ENCODE measurements around the gene KIF1A.
A peak's percentile ranks its signal among the peaks of the same experiment; 100 is the strongest.

Gene KIF1A

DNA sequence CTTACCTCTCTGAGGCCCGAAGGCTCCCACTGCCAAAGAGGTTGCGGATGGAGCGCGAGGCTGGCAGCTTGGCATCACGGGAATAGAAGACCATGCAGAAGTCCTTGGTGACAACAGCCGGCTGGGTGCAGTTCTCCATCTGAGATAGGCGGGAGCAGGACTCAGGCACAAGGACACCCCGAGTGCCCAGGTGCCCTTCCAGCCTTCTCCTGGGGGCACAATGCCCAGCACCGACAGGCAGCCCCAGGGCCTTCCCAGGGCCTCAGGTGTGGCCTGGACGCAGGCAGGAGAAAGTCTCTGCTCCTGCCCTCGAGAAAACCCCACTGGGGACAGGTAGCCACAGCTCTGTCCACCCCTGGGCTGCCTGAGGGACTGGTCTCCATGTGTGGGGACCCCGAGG lies 94.8 kb downstream of the KIF1A start:
- ATAC-seq (no peak), DNase-seq (no peak)
- Mint-ChIP-seq H3K4me1 (no peaks in the 10 kb centered on the region), H3K27me3 (no peaks in the 10 kb centered on the region), H3K4me3 (no peak overlapping the region), H3K27ac (no peak overlapping the region), H3K9me3 (no peaks in the 10 kb centered on the region)

DNA sequence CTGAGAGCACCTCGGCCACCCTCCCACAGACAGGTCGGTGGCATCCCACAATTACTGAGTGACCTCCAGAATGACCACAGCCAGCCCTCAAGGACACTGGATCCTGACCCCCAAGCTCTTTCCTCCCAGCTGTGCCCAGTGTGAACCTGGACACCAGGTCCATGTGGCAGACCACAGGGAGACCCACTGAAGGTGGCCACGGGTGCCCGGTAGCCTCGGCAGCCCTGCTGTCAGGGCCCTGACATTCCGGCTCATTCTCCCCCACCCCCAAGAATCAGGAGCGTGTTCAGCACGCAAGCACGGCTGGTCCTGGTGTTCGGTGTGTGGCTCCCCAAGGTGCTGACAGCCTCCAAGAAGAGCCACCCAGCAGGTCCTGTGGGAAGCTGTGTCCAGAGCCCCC lies 95.6 kb downstream of the KIF1A start:
- ATAC-seq (no peak), DNase-seq (no peak)
- Mint-ChIP-seq H3K9me3 (no peaks in the 10 kb centered on the region), H3K27me3 (no peaks in the 10 kb centered on the region), H3K4me3 (no peak overlapping the region), H3K27ac (no peak overlapping the region), H3K4me1 (no peaks in the 10 kb centered on the region)

DNA sequence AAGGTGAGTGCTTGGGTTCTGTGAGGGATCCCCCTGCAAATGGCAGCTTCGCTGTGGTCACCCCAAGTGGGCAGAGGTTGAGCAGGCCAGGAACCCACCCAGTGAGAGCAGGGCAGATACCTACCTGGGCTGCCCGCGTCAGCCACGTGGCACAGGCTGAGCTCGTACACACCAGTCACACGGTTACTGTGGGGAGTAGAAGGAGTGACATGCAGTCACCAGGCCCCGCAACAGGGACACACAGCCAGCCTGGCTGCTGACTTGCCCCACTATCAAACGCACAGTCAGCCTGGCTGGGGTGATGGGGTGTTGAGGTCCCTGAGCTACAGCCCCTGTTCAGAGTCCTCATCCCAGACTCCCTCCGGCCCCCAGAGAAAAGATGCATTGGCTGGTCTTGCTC lies 96.2 kb downstream of the KIF1A start:
- no peaks in the 10 kb centered on the region for H3K4me1 Mint-ChIP-seq
- DNase-seq: no peak
- H3K27ac Mint-ChIP-seq: peak overlapping the region in 1 of 2 donors; percentile 71
- H3K27me3 Mint-ChIP-seq: no peaks in the 10 kb centered on the region
- no peaks in the 10 kb centered on the region for H3K9me3 Mint-ChIP-seq
- no peak for ATAC-seq
- H3K4me3 Mint-ChIP-seq: no peak overlapping the region

DNA sequence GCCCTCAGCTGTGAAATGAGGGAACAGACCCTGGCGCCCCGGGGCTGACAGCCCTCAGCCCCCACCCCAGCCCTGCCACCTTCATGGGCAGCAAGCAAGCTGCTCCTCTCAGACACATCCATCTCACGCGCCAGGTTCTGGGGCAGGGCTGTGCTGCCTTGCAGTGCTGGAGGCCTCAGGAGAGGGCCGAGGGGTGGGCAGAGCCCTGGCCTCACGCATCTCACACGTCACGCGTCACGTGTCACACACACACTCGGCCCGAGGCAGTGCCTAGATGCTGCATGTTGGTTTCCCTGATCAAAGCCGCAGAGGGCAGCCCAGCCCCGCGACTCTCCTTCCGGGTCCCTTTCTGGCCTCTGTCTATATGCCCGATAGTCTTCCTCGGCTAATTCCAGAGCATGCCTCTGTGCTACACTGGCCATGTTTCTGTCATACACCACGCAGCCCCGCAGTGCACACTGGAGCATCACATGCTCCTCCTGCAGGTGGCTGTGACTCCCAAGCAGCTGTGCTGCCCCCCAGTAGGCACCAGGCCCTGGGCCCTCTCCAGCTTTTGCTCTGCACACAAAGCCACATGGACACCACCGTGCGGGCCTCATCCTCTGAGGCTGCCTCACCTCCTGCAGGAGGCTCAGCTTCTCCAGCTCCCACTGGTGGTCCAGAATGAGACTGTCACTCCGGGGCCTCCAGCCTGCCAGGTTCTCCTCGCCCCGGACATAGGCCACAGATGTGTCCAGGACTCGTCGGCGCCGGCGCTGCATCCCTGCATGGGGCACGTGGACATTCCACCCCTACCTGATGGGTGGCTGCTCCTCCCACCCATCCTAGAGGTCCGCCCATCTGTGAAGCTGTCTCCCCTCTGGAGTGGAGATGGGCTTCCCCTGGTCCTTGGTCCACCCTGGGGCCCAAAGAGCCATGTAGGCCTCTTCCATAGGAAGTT lies 97.0 kb downstream of the KIF1A start:
- Mint-ChIP-seq H3K4me1 (no peaks in the 10 kb centered on the region), H3K27ac (no peak overlapping the region), H3K4me3 (no peak overlapping the region), H3K9me3 (no peaks in the 10 kb centered on the region), H3K27me3 (no peaks in the 10 kb centered on the region)
- ATAC-seq: peak; percentile 11
- no peak for DNase-seq

DNA sequence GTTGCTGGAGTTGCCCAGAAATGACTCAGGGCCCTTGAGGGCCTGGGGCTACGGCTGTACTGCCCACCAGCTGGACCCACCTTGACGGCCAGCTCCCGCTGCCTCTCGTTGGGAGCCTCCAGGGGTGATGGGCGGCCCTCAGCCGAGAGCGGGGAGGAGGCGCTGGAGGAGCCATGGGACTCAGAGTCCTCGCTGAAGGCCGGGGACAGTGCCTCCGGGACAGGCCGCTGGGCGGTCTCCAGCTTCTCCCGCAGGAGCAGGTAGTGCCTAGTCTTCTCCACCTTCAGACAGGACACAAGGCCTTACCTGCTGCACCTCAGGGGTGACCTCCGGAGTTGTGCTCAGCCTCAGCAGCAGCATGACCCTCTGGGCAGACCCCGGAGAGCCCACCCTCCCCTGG lies 97.6 kb downstream of the KIF1A start:
- ATAC-seq (no peak), DNase-seq (no peak)
- Mint-ChIP-seq H3K9me3 (no peaks in the 10 kb centered on the region), H3K4me3 (no peak overlapping the region), H3K27ac (no peak overlapping the region), H3K4me1 (no peaks in the 10 kb centered on the region), H3K27me3 (no peaks in the 10 kb centered on the region)

DNA sequence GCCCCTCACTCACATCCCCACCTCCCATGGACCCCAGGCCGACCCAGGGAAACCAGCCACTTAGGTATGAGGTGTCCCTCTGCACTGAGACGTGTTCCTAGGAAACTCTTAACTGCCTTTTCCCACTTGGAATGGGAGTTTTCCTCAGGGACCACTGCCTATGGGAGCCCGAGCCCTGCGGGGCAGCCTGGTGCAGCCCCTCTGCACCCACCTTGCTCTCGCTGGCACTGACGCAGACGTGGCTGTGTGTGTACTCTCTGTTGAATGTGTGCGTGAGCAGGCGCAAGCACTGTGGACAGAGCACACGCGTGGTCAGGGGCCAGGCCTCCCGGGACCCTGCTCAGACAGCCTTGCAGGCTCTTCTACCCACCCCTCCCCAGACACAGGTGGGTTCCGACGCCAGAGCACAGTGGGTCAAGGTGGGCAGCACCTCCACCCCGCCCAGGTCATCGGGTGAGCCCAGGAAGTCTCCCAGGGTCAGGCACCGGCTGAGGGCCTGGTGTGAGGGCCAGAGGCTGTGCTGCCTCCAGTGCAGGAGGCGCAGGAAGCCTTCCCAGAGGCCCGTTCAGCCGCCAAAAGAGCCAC lies 98.3 kb downstream of the KIF1A start:
- no peak for ATAC-seq
- Mint-ChIP-seq H3K4me3 (no peak overlapping the region), H3K27ac (no peak overlapping the region)

DNA sequence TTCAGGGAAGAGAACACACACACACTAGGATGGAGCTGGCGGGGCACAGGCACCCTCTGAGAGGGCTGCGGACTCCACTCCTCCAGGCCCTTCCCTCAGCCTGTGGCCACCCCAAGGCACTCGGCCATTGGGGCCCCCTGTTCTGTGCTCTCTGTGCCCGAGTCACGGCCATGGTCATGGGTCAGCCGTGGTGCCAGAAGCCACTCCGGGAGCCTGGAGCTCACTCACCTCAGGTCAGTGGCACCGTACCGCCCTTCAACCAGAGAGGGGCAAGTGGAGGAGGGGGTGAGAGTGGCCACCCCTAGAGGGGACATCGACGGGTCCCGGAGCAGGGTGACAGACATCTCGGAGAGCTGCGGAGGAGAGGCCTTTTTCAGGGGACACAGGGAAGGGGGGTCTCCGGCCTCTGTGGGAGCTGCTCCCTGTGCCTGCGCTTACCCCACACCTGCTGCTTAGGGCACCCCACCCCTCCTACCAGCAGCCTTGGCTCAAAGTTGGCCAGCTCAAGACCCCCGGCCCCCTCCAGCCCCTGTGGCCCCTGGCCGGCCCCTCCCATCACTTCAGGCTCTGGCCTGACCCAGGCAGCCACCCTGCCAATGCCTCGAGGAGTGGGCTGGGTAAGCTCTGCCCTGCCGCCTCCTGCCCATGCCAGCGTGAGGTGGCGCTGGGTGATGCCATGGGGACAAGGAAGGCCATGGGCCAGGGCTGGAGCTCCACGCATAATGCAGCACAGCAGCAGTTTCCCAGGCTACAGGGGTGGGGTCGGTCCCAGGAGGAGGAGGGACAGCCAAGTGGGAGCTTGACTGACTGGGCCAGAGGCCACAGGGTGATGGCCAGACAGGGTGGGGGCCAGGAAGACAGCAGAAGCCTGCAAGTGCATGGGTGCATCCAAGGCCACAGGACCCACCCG lies 99.1 kb downstream of the KIF1A start:
- Mint-ChIP-seq H3K4me1 (no peaks in the 10 kb centered on the region), H3K27me3 (no peaks in the 10 kb centered on the region), H3K27ac (no peak overlapping the region), H3K9me3 (no peaks in the 10 kb centered on the region), H3K4me3 (no peak overlapping the region)
- DNase-seq: no peak
- no peak for ATAC-seq

More for the DNA sequence above, 98.3 kb downstream of the KIF1A start:
- no peak for DNase-seq
- no peaks in the 10 kb centered on the region for H3K27me3 Mint-ChIP-seq
- no peaks in the 10 kb centered on the region for H3K4me1 Mint-ChIP-seq
- no peaks in the 10 kb centered on the region for H3K9me3 Mint-ChIP-seq

DNA sequence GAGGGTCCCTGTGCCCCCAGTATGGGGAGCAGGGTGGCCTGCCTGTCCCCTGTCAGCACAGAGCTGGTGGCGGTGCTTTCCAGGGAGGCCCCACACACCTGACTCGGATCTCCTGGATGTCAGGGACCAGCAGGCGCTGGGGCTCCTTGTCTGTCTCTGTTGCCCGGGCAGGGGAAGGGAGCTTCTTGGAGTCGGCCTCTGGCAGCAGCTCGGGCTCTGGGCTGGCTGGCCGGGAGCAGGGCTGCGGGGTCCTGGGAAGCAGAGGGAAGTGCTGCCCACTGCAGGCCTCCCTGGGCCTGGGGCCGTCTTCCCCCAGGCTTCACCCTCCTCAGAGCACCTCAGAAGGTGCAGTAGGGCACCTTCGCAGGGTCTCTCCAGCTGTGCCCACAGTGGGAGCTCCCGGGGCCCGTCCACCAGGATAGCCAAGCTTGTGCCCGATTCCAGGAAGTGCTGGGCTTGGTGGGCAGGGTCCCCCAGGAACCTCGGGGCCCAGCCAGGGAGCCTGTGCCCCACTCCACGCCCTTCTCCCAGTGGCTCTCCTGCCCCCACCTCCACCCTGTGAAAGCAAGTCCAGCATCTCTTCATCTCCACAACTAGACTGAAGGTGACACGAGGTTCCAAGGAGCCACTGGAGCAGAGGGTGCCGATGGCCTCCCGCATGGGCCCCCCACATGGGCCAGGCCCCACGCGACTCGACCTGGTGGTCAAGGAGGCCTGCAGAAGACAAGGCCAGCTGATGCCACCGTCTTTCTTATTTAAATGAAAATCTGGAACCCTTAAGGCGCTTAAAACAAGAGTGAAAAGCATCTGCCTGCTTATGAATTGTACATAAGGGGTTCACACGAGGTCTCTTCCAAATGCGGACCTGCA lies 100.1 kb downstream of the KIF1A start:
- DNase-seq: no peak
- Mint-ChIP-seq H3K27me3 (no peaks in the 10 kb centered on the region), H3K4me1 (no peaks in the 10 kb centered on the region), H3K9me3 (no peaks in the 10 kb centered on the region), H3K27ac (no peak overlapping the region), H3K4me3 (no peak overlapping the region)
- no peak for ATAC-seq

DNA sequence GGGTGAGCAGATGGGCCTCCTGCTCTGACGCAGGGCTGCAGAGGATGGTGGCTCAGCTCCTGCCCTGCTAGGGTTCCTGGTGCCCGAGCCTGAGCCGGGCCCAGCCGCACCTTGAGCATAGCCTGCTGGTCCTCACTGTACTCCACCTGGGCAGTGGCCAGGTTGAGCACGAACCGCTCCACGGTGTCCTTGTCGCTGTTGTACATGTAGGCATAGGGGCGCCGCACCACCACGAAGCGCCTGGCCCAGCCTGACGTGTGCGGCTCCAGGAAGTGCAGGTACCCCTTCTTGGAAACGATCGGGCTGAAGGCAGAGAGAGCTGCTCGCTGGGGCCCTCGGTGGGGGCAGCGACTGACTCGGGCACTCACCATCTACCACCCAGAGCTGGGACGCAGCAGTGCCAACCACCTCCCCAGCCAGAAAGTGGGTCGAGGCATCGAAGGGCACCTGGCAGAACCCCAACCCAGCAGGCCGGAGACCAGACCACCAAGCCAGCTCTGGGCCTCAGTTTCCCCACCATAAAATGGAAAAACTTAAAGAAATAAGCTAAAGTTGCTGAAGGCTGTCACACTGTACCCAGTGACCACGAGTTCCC lies 101.0 kb downstream of the KIF1A start:
- no peaks in the 10 kb centered on the region for H3K4me1 Mint-ChIP-seq
- H3K9me3 Mint-ChIP-seq: no peaks in the 10 kb centered on the region
- no peaks in the 10 kb centered on the region for H3K27me3 Mint-ChIP-seq
- ATAC-seq (no peak), DNase-seq (no peak)
- H3K4me3 Mint-ChIP-seq: no peak overlapping the region
- H3K27ac Mint-ChIP-seq: no peak overlapping the region

DNA sequence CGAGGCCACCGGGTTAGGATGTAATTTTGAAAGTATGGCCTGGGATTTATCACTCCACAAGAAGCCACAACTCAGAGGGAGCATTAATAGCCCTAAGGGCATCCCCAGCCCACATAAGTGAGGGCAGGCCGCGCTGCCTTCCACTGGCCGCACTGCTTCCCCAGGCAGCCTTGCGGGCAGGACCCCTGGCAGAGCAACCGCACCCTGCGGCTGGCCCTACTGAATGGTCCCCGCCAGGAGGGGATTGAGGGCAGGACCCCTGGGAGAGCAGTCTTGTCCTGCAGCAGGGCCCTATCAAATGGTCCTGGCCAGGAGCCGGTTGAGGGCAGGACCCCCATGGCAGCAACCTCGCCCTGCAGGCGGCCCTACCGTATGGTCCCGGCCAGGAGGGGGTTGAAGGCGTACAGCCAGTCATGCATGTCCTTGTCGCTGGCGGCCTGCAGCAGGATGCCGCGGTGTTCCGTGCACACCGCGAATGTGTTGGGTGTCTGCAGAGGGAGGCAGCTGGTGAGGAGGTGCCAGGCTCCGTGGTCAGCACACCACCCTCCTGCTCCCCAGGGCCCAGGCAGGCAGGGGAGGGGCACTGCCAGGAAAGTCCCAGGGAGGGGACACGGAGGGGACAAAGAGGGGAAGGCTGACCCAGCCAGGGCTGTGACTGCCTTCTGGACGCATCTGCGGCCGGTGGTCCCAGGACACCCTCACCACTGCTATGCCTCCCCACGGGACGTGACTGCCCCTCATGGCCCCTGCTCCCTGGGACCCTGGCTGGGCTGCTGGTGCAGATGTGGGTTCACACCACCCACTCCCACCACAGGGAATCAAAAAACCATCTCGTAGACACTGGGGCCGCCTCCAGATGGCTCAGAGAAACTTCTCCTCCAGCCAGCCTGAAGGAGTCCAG lies 102.1 kb downstream of the KIF1A start:
- no peak for DNase-seq

DNA sequence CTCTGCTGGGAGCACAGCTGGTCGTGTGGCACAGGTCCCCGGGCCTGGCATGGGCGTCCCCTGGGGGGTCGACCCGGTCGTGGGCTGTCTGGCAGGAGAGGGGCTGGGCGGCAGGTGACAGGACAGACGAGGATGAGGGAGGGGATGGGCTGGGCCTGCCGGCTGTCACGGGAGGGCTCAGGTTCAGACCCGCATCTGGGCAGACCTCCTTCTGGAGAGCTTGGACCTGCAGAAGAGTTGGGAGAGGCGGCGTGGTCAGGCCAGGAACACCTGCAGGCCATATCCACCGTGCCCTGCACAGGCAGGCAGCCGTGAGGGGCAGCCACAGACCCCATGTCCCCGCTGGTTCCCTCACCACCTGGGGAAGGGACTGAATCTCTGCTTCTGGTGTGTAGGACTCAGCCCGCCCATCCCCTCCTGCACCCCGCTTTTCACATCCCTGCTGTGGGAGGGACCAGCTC lies 102.8 kb downstream of the KIF1A start:
- ATAC-seq: no peak
- H3K4me3 Mint-ChIP-seq: no peak overlapping the region
- H3K27ac Mint-ChIP-seq: no peak overlapping the region
- no peaks in the 10 kb centered on the region for H3K9me3 Mint-ChIP-seq
- no peaks in the 10 kb centered on the region for H3K27me3 Mint-ChIP-seq
- no peaks in the 10 kb centered on the region for H3K4me1 Mint-ChIP-seq
- DNase-seq: no peak

More for the DNA sequence above, 102.1 kb downstream of the KIF1A start:
- no peak overlapping the region for H3K4me3 Mint-ChIP-seq
- H3K27ac Mint-ChIP-seq: no peak overlapping the region
- H3K4me1 Mint-ChIP-seq: no peaks in the 10 kb centered on the region
- no peaks in the 10 kb centered on the region for H3K9me3 Mint-ChIP-seq
- no peaks in the 10 kb centered on the region for H3K27me3 Mint-ChIP-seq
- ATAC-seq: no peak

DNA sequence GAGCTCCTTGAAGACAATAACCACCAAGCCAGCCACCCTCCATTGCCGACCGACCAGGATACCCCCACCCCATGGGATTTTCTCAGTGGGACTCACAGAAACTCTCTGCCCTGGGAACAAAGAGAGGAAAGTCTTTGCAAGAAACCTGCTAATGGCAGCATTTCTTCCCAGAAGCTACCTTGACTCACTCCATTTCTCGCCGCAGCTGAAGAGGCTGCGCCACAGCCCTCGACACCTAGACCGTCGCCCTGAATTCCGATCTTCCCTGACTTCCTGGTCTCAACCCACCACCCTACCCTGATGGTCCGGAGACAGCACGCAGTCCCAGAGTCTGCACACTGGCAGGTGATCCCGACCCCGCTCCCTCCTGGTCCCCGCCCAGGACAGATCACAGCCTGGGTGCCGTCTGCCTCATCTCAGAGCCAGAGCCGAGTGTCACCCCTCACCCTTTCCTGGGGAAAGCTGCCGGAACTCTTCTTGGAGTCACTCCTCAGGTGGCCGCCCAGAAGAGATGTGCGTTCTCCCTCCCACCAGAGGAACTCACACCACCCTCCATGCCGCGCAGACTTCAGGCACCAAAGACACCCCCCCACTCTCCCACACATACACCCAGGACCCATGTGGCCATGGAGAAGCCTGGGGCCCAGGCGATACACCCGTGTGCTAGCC lies 103.8 kb downstream of the KIF1A start:
- DNase-seq (no peak), ATAC-seq (no peak)
- Mint-ChIP-seq H3K4me1 (no peaks in the 10 kb centered on the region), H3K9me3 (no peaks in the 10 kb centered on the region), H3K4me3 (no peak overlapping the region), H3K27ac (peak overlapping the region in 1 of 2 donors; percentile 38), H3K27me3 (no peaks in the 10 kb centered on the region)
